Neural cell (in vitro differentiated cells): ENCODE results near the gene SFMBT2. TPM values are rescaled to one million over a fixed set of nuclear protein-coding genes. Genes with fewer than 3 reads are reported as not detected.

Experiments used
- H2AFZ ChIP-seq: fragments of 200-600, 300-800 bp; sonication (generic), shearing (Covaris generic); 2 replicates; pipeline ENCODE4 v1.6.0; 2014; ENCODE audit warnings: low read depth, mild to moderate bottlenecking, antibody characterized with exemption, low read length, moderate library complexity
- H3F3A ChIP-seq: fragments of 200-600 bp; shearing (Covaris generic); 2 replicates; pipeline ENCODE4 v1.6.1; 2016; ENCODE audit warnings: mild to moderate bottlenecking, moderate library complexity, mixed read lengths, antibody characterized with exemption, low read length; ENCODE audit not compliant: insufficient read depth, poor library complexity, severe bottlenecking
- H3K27ac ChIP-seq: fragments of 200-600, 300-800 bp; sonication (generic), shearing (Covaris generic); 2 replicates; pipeline ENCODE4 v1.5.1; 2014; ENCODE audit warnings: mild to moderate bottlenecking, low read length, moderate library complexity
- H3K27me3 ChIP-seq: fragments of 300-800, 200-600 bp; sonication (generic), shearing (Covaris generic); 2 replicates; pipeline ENCODE4 v1.6.0; 2014; ENCODE audit warnings: mild to moderate bottlenecking, low read depth, low read length, moderate library complexity; ENCODE audit not compliant: insufficient read depth
- H3K36me3 ChIP-seq: fragments of 300-800, 200-600 bp; sonication (generic), shearing (Covaris generic); 2 replicates; pipeline ENCODE4 v1.5.1; 2014; ENCODE audit warnings: mild to moderate bottlenecking, antibody characterized with exemption, low read length, moderate library complexity; ENCODE audit not compliant: insufficient read depth
- H3K4me2 ChIP-seq: fragments of 300-800, 200-600 bp; sonication (generic), shearing (Covaris generic); 2 replicates; pipeline ENCODE4 v1.6.0; 2014; ENCODE audit warnings: mild to moderate bottlenecking, low read length
- H3K4me3 ChIP-seq: fragments of 300-800, 200-600 bp; sonication (generic), shearing (Covaris generic); 2 replicates; pipeline ENCODE4 v1.5.1; 2014; ENCODE audit warnings: mild to moderate bottlenecking, low read length, moderate library complexity
- H3K79me2 ChIP-seq: fragments of 200-600 bp; shearing (Covaris generic); replicated peaks from 2 replicates; pipeline ENCODE4 v1.6.0; 2014; ENCODE audit warnings: mild to moderate bottlenecking, low read length, moderate library complexity; ENCODE audit not compliant: insufficient read depth
- H3K9ac ChIP-seq: fragments of 300-800, 200-600 bp; sonication (generic), shearing (Covaris generic); 2 replicates; pipeline ENCODE4 v1.6.1; 2016; ENCODE audit warnings: mild to moderate bottlenecking, low read length, mixed read lengths
- H3K9me2 ChIP-seq: fragments of 200-600 bp; shearing (Covaris generic); 2 replicates; pipeline ENCODE4 v1.6.1; 2016; ENCODE audit warnings: mild to moderate bottlenecking, low read length, mixed read lengths; ENCODE audit not compliant: insufficient read depth
- H3K9me3 ChIP-seq: fragments of 200-600, 300-800 bp; sonication (generic), shearing (Covaris generic); 2 replicates; pipeline ENCODE4 v1.6.1; 2016; ENCODE audit warnings: mild to moderate bottlenecking, mixed run types, low read length, moderate library complexity, mixed read lengths
- H4K20me1 ChIP-seq: fragments of 200-600 bp; shearing (Covaris generic); 2 replicates; pipeline ENCODE4 v1.6.1; 2016; ENCODE audit warnings: mild to moderate bottlenecking, mixed run types; ENCODE audit not compliant: insufficient read depth
- EP300 ChIP-seq: fragments of 450-650 bp; conservative IDR thresholded peaks from 2 replicates; pipeline ENCODE4 v1.6.1; 2014; ENCODE audit warnings: antibody characterized with exemption, mild to moderate bottlenecking, moderate library complexity; ENCODE audit not compliant: poor library complexity, severe bottlenecking
- EZH2 ChIP-seq: fragments of 200-600, 300-800 bp; shearing (Covaris generic), sonication (generic); IDR thresholded peaks from 2 replicates; pipeline ENCODE4 v1.6.1; 2014; ENCODE audit warnings: antibody characterized with exemption, low read length, borderline replicate concordance, mild to moderate bottlenecking; ENCODE audit not compliant: insufficient read depth, poor library complexity, severe bottlenecking
- MXI1 ChIP-seq: fragments of 450-650 bp; conservative IDR thresholded peaks from 2 replicates; pipeline ENCODE4 v1.6.1; 2014; ENCODE audit warnings: antibody characterized with exemption, mild to moderate bottlenecking; ENCODE audit not compliant: poor library complexity, severe bottlenecking
- POLR2AphosphoS5 ChIP-seq: IDR thresholded peaks from 2 replicates; pipeline ENCODE4 v1.6.1; 2012
- RAD21 ChIP-seq: fragments of 450-650 bp; conservative IDR thresholded peaks from 2 replicates; pipeline ENCODE4 v1.6.1; 2014; ENCODE audit warnings: antibody characterized with exemption, mild to moderate bottlenecking, moderate library complexity
- SMC3 ChIP-seq: fragments of 450-650 bp; conservative IDR thresholded peaks from 2 replicates; pipeline ENCODE4 v1.6.1; 2014; ENCODE audit warnings: antibody characterized with exemption, mild to moderate bottlenecking, moderate library complexity; ENCODE audit not compliant: poor library complexity
- polyA plus RNA-seq: library from polyadenylated mRNA; depleted of rRNA; stranded (reverse); fragments of >200 nt; gene quantifications from 2 replicates; pipeline ENCODE4 v1.2.3, GENCODE V29; 2014
- TF ChIP-seq, protein P1 (sequence below): IDR thresholded peaks from 2 replicates; pipeline ENCODE4 v1.6.1; 2012; ENCODE audit warnings: borderline replicate concordance
- TF ChIP-seq, protein P2 (sequence below): fragments of 450-650 bp; IDR thresholded peaks from 2 replicates; pipeline ENCODE4 v1.5.1; 2014; ENCODE audit warnings: antibody characterized with exemption, mild to moderate bottlenecking, moderate library complexity; ENCODE audit not compliant: poor library complexity, severe bottlenecking

Gene SFMBT2
- polyA plus RNA-seq, 1 donor from 2014 or later, result 1.3 TPM

DNA sequence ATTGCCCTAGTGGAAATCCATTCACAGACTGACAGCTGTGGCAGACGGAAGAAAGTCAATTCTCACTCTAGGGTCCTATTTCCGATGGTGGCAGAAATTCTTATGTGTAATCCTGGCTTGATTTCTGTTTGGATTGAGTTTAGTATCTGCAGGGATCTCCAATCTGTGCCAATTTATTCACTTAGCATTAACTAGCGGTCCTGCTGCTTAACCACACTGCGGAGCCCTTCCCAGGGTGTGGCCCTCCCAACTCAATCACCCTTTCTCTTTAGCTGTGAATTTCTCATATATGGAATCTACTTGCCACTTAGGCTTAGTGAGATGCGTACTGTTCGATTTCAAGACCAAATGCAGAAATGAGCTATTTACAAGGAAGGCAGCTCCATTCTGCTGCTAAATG is 215.7 kb downstream of the SFMBT2 start:
- no peak overlapping the region for H3K27ac ChIP-seq
- no peak overlapping the region for H2AFZ ChIP-seq
- TF ChIP-seq, protein P1, sequence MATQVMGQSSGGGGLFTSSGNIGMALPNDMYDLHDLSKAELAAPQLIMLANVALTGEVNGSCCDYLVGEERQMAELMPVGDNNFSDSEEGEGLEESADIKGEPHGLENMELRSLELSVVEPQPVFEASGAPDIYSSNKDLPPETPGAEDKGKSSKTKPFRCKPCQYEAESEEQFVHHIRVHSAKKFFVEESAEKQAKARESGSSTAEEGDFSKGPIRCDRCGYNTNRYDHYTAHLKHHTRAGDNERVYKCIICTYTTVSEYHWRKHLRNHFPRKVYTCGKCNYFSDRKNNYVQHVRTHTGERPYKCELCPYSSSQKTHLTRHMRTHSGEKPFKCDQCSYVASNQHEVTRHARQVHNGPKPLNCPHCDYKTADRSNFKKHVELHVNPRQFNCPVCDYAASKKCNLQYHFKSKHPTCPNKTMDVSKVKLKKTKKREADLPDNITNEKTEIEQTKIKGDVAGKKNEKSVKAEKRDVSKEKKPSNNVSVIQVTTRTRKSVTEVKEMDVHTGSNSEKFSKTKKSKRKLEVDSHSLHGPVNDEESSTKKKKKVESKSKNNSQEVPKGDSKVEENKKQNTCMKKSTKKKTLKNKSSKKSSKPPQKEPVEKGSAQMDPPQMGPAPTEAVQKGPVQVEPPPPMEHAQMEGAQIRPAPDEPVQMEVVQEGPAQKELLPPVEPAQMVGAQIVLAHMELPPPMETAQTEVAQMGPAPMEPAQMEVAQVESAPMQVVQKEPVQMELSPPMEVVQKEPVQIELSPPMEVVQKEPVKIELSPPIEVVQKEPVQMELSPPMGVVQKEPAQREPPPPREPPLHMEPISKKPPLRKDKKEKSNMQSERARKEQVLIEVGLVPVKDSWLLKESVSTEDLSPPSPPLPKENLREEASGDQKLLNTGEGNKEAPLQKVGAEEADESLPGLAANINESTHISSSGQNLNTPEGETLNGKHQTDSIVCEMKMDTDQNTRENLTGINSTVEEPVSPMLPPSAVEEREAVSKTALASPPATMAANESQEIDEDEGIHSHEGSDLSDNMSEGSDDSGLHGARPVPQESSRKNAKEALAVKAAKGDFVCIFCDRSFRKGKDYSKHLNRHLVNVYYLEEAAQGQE, result no peak
- TF ChIP-seq EP300, result no peak
- no peak for TF ChIP-seq EZH2
- no peak for TF ChIP-seq POLR2AphosphoS5
- no peak for TF ChIP-seq RAD21
- no peak for TF ChIP-seq MXI1
- no peak for TF ChIP-seq SMC3
- TF ChIP-seq, protein P2, sequence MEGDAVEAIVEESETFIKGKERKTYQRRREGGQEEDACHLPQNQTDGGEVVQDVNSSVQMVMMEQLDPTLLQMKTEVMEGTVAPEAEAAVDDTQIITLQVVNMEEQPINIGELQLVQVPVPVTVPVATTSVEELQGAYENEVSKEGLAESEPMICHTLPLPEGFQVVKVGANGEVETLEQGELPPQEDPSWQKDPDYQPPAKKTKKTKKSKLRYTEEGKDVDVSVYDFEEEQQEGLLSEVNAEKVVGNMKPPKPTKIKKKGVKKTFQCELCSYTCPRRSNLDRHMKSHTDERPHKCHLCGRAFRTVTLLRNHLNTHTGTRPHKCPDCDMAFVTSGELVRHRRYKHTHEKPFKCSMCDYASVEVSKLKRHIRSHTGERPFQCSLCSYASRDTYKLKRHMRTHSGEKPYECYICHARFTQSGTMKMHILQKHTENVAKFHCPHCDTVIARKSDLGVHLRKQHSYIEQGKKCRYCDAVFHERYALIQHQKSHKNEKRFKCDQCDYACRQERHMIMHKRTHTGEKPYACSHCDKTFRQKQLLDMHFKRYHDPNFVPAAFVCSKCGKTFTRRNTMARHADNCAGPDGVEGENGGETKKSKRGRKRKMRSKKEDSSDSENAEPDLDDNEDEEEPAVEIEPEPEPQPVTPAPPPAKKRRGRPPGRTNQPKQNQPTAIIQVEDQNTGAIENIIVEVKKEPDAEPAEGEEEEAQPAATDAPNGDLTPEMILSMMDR, result no peak
- no peaks in the 10 kb centered on the region for H3K27me3 ChIP-seq
- H3K9ac ChIP-seq, result no peak overlapping the region
- H4K20me1 ChIP-seq, result no peaks in the 10 kb centered on the region
- H3F3A ChIP-seq, result no peaks in the 10 kb centered on the region
- peaks cover 5% of the 10 kb centered on the region for H3K9me3 ChIP-seq
- H3K36me3 ChIP-seq, result no peaks in the 10 kb centered on the region
- no peaks in the 10 kb centered on the region for H3K79me2 ChIP-seq
- H3K4me2 ChIP-seq, result no peak overlapping the region
- H3K4me3 ChIP-seq, result no peak overlapping the region
- H3K9me2 ChIP-seq, result no peaks in the 10 kb centered on the region

DNA sequence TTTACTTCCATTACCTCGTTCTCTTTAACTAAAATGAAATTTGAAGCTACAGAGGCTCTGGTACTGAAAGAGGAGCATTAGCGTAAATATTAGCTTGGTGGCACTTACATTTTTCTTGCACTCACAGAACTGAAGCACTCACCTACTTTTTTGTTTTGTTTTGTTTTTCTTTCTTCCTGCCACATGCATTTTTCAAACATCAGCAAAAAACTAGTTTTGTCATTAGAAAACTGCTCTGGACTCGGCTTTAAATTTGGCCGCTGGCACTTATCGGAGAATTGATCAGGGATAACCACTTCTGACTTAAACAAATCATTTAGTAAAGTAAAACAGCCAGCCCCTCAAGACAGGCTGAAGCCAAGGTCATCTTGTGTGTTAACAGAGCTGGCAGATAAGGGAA is 216.3 kb downstream of the SFMBT2 start:
- Histone ChIP-seq H3K4me3 (no peak overlapping the region), H3F3A (no peaks in the 10 kb centered on the region), H2AFZ (no peak overlapping the region), H3K27me3 (no peaks in the 10 kb centered on the region), H3K4me2 (no peak overlapping the region), H3K79me2 (no peaks in the 10 kb centered on the region), H3K36me3 (no peaks in the 10 kb centered on the region), H3K9ac (no peak overlapping the region), H3K9me3 (peaks cover 5% of the 10 kb centered on the region), H3K9me2 (no peaks in the 10 kb centered on the region), H3K27ac (no peak overlapping the region), H4K20me1 (no peaks in the 10 kb centered on the region)
- TF ChIP-seq SMC3, result no peak
- TF ChIP-seq, protein P2, result no peak
- TF ChIP-seq POLR2AphosphoS5, result no peak
- no peak for TF ChIP-seq EZH2
- TF ChIP-seq RAD21, result no peak
- TF ChIP-seq, protein P1, result no peak
